ENCODE results near the gene LRP1B. TPM values are rescaled to one million over a fixed set of nuclear protein-coding genes. Genes with fewer than 3 reads are reported as not detected.

Gene LRP1B
- total RNA-seq, 2 experiments from 2014 or later, result not detected

GRCh38 chr2:141306368-141306767, 824.4 kb downstream of the LRP1B start:
- POLR2A ChIA-PET, result no interaction called here
- Mint-ChIP-seq H3K4me3 (no peak overlapping the region), H3K36me3 (ENCODE audit: low read depth) (no peaks in the 10 kb centered on the region), H3K27ac (no peak overlapping the region), H3K4me1 (ENCODE audit: low read depth) (no peaks in the 10 kb centered on the region), H3K27me3 (ENCODE audit: low read depth) (no peaks in the 10 kb centered on the region), H3K9me3 (ENCODE audit: insufficient read depth) (peaks cover 4% of the 10 kb centered on the region)
- CTCF ChIA-PET, result no interaction called here
- ATAC-seq (no peak), DNase-seq (no peak)

- Mint-ChIP-seq H3K27ac (no peak overlapping the region), H3K36me3 (ENCODE audit: low read depth) (no peaks in the 10 kb centered on the region), H3K9me3 (ENCODE audit: insufficient read depth) (peaks cover 4% of the 10 kb centered on the region), H3K27me3 (ENCODE audit: low read depth) (no peaks in the 10 kb centered on the region), H3K4me1 (ENCODE audit: low read depth) (no peaks in the 10 kb centered on the region), H3K4me3 (no peak overlapping the region)
- ChIA-PET CTCF (interaction anchor here (0.7 kb wide), 1 partner anchor 9 kb away, joined by 3 read pairs; no protein-coding TSS in a partner anchor), POLR2A (no interaction called here)
- ATAC-seq, result no peak
- DNase-seq, result no peak
Observed at GRCh38 chr2:141301551-141301950, 829.3 kb downstream of the LRP1B start.

- POLR2A ChIA-PET, result no interaction called here
- ATAC-seq (no peak), DNase-seq (no peak)
- Mint-ChIP-seq H3K9me3 (ENCODE audit: insufficient read depth) (peaks cover 16% of the 10 kb centered on the region), H3K27me3 (ENCODE audit: low read depth) (no peaks in the 10 kb centered on the region), H3K4me3 (no peak overlapping the region), H3K27ac (no peak overlapping the region), H3K36me3 (ENCODE audit: low read depth) (no peaks in the 10 kb centered on the region), H3K4me1 (ENCODE audit: low read depth) (no peaks in the 10 kb centered on the region)
- CTCF ChIA-PET, result no interaction called here
Observed at GRCh38 chr2:141280037-141280436, 850.8 kb downstream of the LRP1B start.

DNA sequence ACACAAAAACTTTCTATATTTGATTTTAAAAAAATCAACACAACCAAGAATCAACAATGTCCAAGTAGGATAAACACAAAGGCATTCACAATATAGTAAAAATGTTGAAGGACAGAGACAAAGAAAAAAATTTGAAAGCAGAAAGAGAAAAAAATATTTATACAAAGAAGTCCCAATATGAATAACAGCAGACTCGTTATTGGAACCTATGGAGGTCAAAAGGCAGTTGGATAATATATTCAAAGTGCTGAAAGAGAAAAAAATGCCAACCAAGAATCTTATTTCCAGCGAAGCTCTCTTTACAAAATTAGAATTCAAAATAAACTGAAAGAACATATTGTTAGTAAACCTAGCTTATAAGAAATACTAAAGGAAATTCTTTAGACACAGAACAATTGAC, 859.5 kb downstream of the LRP1B start:
- ATAC-seq, result no peak
- H3K4me1 Mint-ChIP-seq (ENCODE audit: low read depth), result no peaks in the 10 kb centered on the region
- no peak overlapping the region for H3K27ac Mint-ChIP-seq
- ChIA-PET POLR2A (no interaction called here), CTCF (no interaction called here)
- DNase-seq, result no peak
- no peaks in the 10 kb centered on the region for H3K36me3 Mint-ChIP-seq (ENCODE audit: low read depth)
- no peaks in the 10 kb centered on the region for H3K27me3 Mint-ChIP-seq (ENCODE audit: low read depth)
- no peak overlapping the region for H3K4me3 Mint-ChIP-seq
- H3K9me3 Mint-ChIP-seq (ENCODE audit: insufficient read depth), result peaks cover 34% of the 10 kb centered on the region

GRCh38 chr2:141264848-141265247, 866.0 kb downstream of the LRP1B start:
- POLR2A ChIA-PET, result no interaction called here
- Mint-ChIP-seq H3K27ac (no peak overlapping the region), H3K4me3 (no peak overlapping the region), H3K27me3 (ENCODE audit: low read depth) (no peaks in the 10 kb centered on the region), H3K4me1 (ENCODE audit: low read depth) (no peaks in the 10 kb centered on the region), H3K36me3 (ENCODE audit: low read depth) (no peaks in the 10 kb centered on the region), H3K9me3 (ENCODE audit: insufficient read depth) (peaks cover 16% of the 10 kb centered on the region)
- DNase-seq (no peak), ATAC-seq (no peak)
- CTCF ChIA-PET, result no interaction called here

GRCh38 chr2:141260911-141261310, 869.9 kb downstream of the LRP1B start:
- ChIA-PET POLR2A (no interaction called here), CTCF (no interaction called here)
- Mint-ChIP-seq H3K27me3 (ENCODE audit: low read depth) (no peaks in the 10 kb centered on the region), H3K36me3 (ENCODE audit: low read depth) (no peaks in the 10 kb centered on the region), H3K27ac (no peak overlapping the region), H3K4me3 (no peak overlapping the region), H3K4me1 (ENCODE audit: low read depth) (no peaks in the 10 kb centered on the region), H3K9me3 (ENCODE audit: insufficient read depth) (peaks cover 5% of the 10 kb centered on the region)
- ATAC-seq (no peak), DNase-seq (no peak)

- ChIA-PET POLR2A (no interaction called here), CTCF (no interaction called here)
- no peak for DNase-seq
- no peak overlapping the region for H3K27ac Mint-ChIP-seq
- H3K4me3 Mint-ChIP-seq, result no peak overlapping the region
- H3K36me3 Mint-ChIP-seq (ENCODE audit: low read depth), result no peaks in the 10 kb centered on the region
- ATAC-seq, result no peak
- H3K27me3 Mint-ChIP-seq (ENCODE audit: low read depth), result no peaks in the 10 kb centered on the region
- no peaks in the 10 kb centered on the region for H3K4me1 Mint-ChIP-seq (ENCODE audit: low read depth)
- no peaks in the 10 kb centered on the region for H3K9me3 Mint-ChIP-seq (ENCODE audit: insufficient read depth)
Observed at GRCh38 chr2:141259683-141260082, 871.1 kb downstream of the LRP1B start.

- H3K4me3 Mint-ChIP-seq, result no peak overlapping the region
- POLR2A ChIA-PET, result no interaction called here
Observed at GRCh38 chr2:141242008-141242407, 888.8 kb downstream of the LRP1B start.

DNA sequence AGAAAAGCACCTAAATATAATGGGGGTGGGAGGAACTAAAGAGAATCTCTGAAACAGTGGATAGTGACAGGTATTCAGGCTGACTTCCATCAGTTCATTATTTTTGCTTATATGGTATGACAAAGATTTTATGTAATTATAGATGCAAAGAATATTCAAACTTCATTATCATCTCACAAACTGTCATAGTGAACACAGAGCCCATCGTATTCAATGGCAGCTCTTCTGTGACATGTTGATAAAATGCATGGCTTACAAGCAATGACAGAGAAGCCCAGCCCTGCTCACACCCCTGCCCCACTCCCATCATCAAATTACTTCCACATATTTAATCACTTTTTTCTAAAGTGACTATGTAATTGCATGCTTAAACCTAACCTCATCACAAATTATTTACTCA, 904.3 kb downstream of the LRP1B start:
- POLR2A ChIA-PET, result no interaction called here
- Mint-ChIP-seq H3K36me3 (ENCODE audit: low read depth) (no peaks in the 10 kb centered on the region), H3K4me1 (ENCODE audit: low read depth) (no peaks in the 10 kb centered on the region), H3K27ac (no peak overlapping the region), H3K4me3 (no peak overlapping the region), H3K27me3 (ENCODE audit: low read depth) (no peaks in the 10 kb centered on the region), H3K9me3 (ENCODE audit: insufficient read depth) (peaks cover 12% of the 10 kb centered on the region)
- DNase-seq (no peak), ATAC-seq (no peak)
- CTCF ChIA-PET, result no interaction called here

More at GRCh38 chr2:141242008-141242407, 888.8 kb downstream of the LRP1B start:
- no peak for ATAC-seq
- H3K27me3 Mint-ChIP-seq (ENCODE audit: low read depth), result no peaks in the 10 kb centered on the region
- no peaks in the 10 kb centered on the region for H3K4me1 Mint-ChIP-seq (ENCODE audit: low read depth)
- no peak overlapping the region for H3K27ac Mint-ChIP-seq
- DNase-seq, result no peak
- no peaks in the 10 kb centered on the region for H3K9me3 Mint-ChIP-seq (ENCODE audit: insufficient read depth)
- no peaks in the 10 kb centered on the region for H3K36me3 Mint-ChIP-seq (ENCODE audit: low read depth)
- CTCF ChIA-PET, result no interaction called here

DNA sequence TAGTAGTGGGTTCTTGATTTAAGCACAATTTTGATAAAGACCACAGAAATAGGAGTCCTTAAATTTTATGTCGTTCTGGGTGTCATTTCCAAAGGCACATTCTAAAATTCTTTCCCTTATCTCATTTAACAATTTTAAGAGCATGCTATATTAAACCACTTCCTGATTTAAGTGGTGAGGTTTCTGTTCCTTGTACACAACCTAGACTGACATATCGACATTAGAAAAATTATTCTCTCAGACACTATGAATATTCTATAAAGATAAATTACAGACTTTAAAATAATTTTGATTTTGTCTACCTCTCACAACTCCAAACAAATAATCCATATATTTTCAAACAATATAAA, 923.8 kb downstream of the LRP1B start:
- no peaks in the 10 kb centered on the region for H3K9me3 Mint-ChIP-seq (ENCODE audit: insufficient read depth)
- no peak for ATAC-seq
- POLR2A ChIA-PET, result no interaction called here

GRCh38 chr2:141201016-141201565, 929.7 kb downstream of the LRP1B start:
- Mint-ChIP-seq H3K9me3 (ENCODE audit: insufficient read depth) (peaks cover 4% of the 10 kb centered on the region), H3K4me3 (no peak overlapping the region), H3K36me3 (ENCODE audit: low read depth) (no peaks in the 10 kb centered on the region), H3K4me1 (ENCODE audit: low read depth) (peaks cover 2% of the 10 kb centered on the region), H3K27ac (no peak overlapping the region), H3K27me3 (ENCODE audit: low read depth) (no peaks in the 10 kb centered on the region)
- CTCF ChIA-PET, result no interaction called here
- POLR2A ChIA-PET, result no interaction called here
- ATAC-seq (no peak), DNase-seq (no peak)

More for the DNA sequence above, 923.8 kb downstream of the LRP1B start:
- H3K4me1 Mint-ChIP-seq (ENCODE audit: low read depth), result peaks cover 6% of the 10 kb centered on the region
- CTCF ChIA-PET, result no interaction called here
- no peaks in the 10 kb centered on the region for H3K36me3 Mint-ChIP-seq (ENCODE audit: low read depth)
- H3K4me3 Mint-ChIP-seq, result no peak overlapping the region
- DNase-seq, result no peak
- H3K27me3 Mint-ChIP-seq (ENCODE audit: low read depth), result no peaks in the 10 kb centered on the region
- no peak overlapping the region for H3K27ac Mint-ChIP-seq

GRCh38 chr2:141200191-141200590, 930.6 kb downstream of the LRP1B start:
- DNase-seq (no peak), ATAC-seq (no peak)
- ChIA-PET POLR2A (no interaction called here), CTCF (no interaction called here)
- H3K4me3 Mint-ChIP-seq, result no peak overlapping the region
- H3K9me3 Mint-ChIP-seq (ENCODE audit: insufficient read depth), result peaks cover 4% of the 10 kb centered on the region
- no peaks in the 10 kb centered on the region for H3K27me3 Mint-ChIP-seq (ENCODE audit: low read depth)
- H3K4me1 Mint-ChIP-seq (ENCODE audit: low read depth), result no peaks in the 10 kb centered on the region
- no peaks in the 10 kb centered on the region for H3K36me3 Mint-ChIP-seq (ENCODE audit: low read depth)
- no peak overlapping the region for H3K27ac Mint-ChIP-seq

GRCh38 chr2:141199711-141200110, 931.1 kb downstream of the LRP1B start:
- Mint-ChIP-seq H3K9me3 (ENCODE audit: insufficient read depth) (peaks cover 4% of the 10 kb centered on the region), H3K4me3 (no peak overlapping the region), H3K36me3 (ENCODE audit: low read depth) (no peaks in the 10 kb centered on the region), H3K27me3 (ENCODE audit: low read depth) (no peaks in the 10 kb centered on the region), H3K4me1 (ENCODE audit: low read depth) (no peaks in the 10 kb centered on the region), H3K27ac (no peak overlapping the region)
- CTCF ChIA-PET, result no interaction called here
- no peak for ATAC-seq
- POLR2A ChIA-PET, result no interaction called here
- no peak for DNase-seq

Data from activated CD8-positive, alpha-beta T cell treated with anti-CD3 and anti-CD28 coated beads, Interleukin-2, amount 10 ng/mL, durations not matched to agents 7 days and 5 days (primary cell).